Kidney epithelial cell (primary cell): ENCODE measurements around the gene GRAMD4. TPM values are rescaled to one million over a fixed set of nuclear protein-coding genes. Genes with fewer than 3 reads are reported as not detected.

Source experiments
- DNase-seq: peaks from one replicate; pipeline ENCODE4 v3.0.0-alpha.2; 2010; ENCODE audit warnings: low read depth
- H3K27me3 ChIP-seq: 2 replicates; pipeline ENCODE4 v1.6.0; 2011; ENCODE audit warnings: low read length; ENCODE audit not compliant: control insufficient read depth, insufficient read depth
- H3K36me3 ChIP-seq: 2 replicates; pipeline ENCODE4 v1.5.1; 2011; ENCODE audit warnings: low read length; ENCODE audit not compliant: control insufficient read depth, insufficient read depth
- H3K4me3 ChIP-seq: 2 replicates; pipeline ENCODE4 v1.5.1; 2011; ENCODE audit warnings: low read depth, mild to moderate bottlenecking, control low read depth, low read length
- total RNA-seq: library from RNA; depleted of rRNA; stranded (reverse); fragments of >200 nt; gene quantifications from 2 replicates; pipeline ENCODE4 v1.2.3, GENCODE V29; 2015
- TF ChIP-seq, protein P1 (sequence below): IDR thresholded peaks from 2 replicates; pipeline ENCODE4 v1.5.1; 2011; ENCODE audit warnings: mild to moderate bottlenecking, moderate library complexity, low read length, control low read depth, inconsistent platforms; ENCODE audit not compliant: insufficient read depth, poor library complexity, severe bottlenecking

Gene GRAMD4
- total RNA-seq, 1 donor from 2014 or later: 30.4 TPM

DNA sequence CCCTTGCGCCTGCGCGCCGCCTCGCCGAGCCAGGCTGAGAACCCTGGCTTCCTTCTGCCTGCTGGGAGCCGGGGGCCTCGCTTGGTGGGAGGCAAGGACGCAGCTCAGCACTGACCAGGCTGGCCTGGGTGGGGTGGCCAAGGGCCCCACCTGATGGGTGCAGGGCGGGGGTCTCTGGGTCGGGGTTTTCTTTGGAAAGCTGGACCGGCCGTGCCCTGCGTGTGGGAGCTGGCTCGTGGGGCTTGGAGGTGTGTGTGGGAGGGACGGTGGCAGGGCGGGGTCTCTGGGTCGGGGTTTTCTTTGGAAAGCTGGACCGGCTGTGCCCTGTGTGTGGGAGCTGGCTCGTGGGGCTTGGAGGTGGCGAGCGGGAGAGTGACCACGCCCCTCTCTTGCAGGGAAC lies 6.2 kb downstream of the GRAMD4 start:
- Histone ChIP-seq H3K4me3 (no peak overlapping the region), H3K36me3 (no peaks in the 10 kb centered on the region), H3K27me3 (no peaks in the 10 kb centered on the region)
- TF ChIP-seq, protein P1, sequence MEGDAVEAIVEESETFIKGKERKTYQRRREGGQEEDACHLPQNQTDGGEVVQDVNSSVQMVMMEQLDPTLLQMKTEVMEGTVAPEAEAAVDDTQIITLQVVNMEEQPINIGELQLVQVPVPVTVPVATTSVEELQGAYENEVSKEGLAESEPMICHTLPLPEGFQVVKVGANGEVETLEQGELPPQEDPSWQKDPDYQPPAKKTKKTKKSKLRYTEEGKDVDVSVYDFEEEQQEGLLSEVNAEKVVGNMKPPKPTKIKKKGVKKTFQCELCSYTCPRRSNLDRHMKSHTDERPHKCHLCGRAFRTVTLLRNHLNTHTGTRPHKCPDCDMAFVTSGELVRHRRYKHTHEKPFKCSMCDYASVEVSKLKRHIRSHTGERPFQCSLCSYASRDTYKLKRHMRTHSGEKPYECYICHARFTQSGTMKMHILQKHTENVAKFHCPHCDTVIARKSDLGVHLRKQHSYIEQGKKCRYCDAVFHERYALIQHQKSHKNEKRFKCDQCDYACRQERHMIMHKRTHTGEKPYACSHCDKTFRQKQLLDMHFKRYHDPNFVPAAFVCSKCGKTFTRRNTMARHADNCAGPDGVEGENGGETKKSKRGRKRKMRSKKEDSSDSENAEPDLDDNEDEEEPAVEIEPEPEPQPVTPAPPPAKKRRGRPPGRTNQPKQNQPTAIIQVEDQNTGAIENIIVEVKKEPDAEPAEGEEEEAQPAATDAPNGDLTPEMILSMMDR: no peak
- DNase-seq: no peak

DNA sequence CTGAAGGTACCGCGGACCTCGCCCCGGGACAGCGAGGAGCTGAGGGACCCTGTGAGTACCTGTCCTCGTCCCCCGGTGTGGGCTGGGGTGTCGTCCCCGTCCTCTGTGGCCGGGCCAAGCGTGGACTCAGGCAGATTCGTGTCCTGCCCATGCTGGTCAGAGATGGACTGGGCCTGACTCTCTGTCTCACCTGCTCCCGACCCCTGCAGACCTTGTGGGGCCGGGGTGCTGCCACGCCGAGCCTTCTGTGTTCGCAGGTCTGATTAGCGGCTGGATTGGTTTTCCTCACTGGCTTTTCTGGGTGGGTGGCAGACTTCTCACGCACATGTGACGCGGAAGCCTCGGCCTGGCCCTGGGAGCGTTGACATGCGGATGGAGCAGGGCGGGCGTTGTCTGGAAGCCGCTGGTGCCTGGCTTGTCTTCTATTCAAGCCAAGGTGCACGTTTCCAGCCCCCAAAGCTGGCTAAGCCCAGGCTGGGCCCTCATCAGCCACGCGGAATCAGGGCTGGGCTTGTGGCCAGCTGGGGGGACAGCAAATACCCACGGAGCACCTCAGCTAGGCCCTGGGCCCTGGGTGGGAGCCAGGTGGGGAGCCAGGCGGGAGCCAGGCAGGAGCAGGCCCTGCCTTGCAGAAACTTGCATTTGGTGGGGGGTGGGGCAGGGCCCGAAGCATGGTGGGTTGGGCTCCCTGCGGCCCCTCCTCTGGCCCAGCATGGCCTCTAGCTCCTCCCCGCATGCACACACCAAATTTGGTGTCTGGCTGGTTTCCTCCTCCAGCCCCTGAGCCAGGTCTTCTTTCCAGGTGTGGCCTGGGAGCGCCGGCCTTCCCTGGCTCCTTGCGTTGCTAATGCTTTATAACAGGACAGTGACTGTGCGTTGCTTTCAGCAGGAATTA lies 7.0 kb downstream of the GRAMD4 start:
- no peaks in the 10 kb centered on the region for H3K36me3 ChIP-seq
- TF ChIP-seq, protein P1: no peak
- H3K4me3 ChIP-seq: no peak overlapping the region
- DNase-seq: no peak
- H3K27me3 ChIP-seq: no peaks in the 10 kb centered on the region

- DNase-seq: no peak
- TF ChIP-seq, protein P1: no peak
- Histone ChIP-seq H3K27me3 (no peaks in the 10 kb centered on the region), H3K36me3 (no peaks in the 10 kb centered on the region), H3K4me3 (no peak overlapping the region)
Measured at GRCh38 chr22:46627806-46628482, 7.8 kb downstream of the GRAMD4 start.

DNA sequence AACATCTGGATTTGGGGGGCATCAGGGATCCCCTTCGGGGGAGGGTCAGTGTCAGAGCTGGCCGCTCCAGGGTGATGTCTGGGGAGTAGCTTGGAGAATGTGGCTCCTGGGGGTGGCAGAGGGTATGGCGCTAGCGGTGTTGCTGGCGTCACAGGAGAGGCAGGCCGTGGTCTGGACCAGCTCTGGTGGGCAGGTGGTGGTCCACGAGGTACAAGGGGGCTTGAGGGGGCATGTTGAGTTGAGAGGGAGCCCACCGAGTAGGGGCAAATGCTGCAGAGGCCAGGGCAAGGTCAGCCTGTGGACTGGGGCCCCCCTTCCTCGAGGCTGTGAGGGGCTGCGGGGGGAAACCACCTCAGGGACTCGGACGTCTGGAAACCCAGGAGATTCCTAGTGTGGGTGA lies 8.6 kb downstream of the GRAMD4 start:
- DNase-seq: no peak
- Histone ChIP-seq H3K36me3 (no peaks in the 10 kb centered on the region), H3K27me3 (no peaks in the 10 kb centered on the region), H3K4me3 (no peak overlapping the region)
- TF ChIP-seq, protein P1: no peak

GRCh38 chr22:46629291-46629690 lies 9.1 kb downstream of the GRAMD4 start:
- no peak overlapping the region for H3K4me3 ChIP-seq
- H3K27me3 ChIP-seq: no peaks in the 10 kb centered on the region
- DNase-seq: no peak
- TF ChIP-seq, protein P1: no peak
- no peaks in the 10 kb centered on the region for H3K36me3 ChIP-seq
